Measurements from ENCODE around the gene MTHFD2. TPM values are rescaled to one million over a fixed set of nuclear protein-coding genes. Genes with fewer than 3 reads are reported as not detected.

The MTHFD2 gene
- total RNA-seq, 2 experiments from 2014 or later = 264 to 277 TPM

DNA sequence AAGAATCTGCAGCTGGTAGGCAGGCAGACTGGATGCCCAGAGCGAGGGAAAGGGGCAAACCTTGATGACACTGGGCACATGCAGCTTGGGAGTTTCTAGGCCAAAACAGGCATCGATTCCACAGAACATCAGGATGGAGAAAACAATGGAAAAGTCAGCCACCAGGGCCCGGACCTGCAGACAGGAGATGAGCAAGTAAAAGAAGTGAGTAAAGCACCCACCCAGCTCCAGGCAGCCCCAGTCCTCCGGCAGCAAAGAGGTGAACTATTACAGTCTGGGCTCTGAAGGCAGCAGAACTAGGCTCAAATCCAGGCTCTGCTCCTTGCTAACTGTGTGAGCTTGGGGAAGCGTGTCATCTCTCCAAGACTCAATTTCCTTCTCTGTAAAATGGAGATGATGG lies 36.6 kb downstream of the MTHFD2 start:
- CTCF ChIA-PET = no interaction called here
- no peak overlapping the region for H3K4me3 Mint-ChIP-seq
- POLR2A ChIA-PET = no interaction called here
- H3K4me1 Mint-ChIP-seq = no peaks in the 10 kb centered on the region
- H3K27ac Mint-ChIP-seq = no peak overlapping the region
- no peaks in the 10 kb centered on the region for H3K9me3 Mint-ChIP-seq
- no peaks in the 10 kb centered on the region for H3K36me3 Mint-ChIP-seq (ENCODE audit: low read depth)
- H3K27me3 Mint-ChIP-seq = no peaks in the 10 kb centered on the region
- DNase-seq = no peak

DNA sequence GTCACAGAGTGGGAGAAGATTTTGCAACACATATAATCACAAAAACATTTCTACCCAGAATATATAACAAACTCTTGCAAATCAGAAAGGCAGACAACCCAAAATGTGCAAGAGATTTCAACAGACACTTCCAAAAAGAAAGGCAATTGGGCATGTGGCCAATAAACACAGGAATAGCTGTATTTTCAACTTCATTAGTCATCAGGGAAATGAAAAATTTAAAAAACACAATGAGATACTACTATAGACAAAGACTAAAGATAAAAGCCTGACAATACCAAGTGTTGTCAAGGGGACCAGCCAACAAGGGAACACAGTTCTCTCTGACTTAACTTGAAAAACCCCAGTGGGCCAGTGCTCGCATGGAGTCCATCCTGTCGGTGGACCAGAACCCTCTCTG lies 40.5 kb downstream of the MTHFD2 start:
- Mint-ChIP-seq H3K4me3 (no peak overlapping the region), H3K27ac (no peak overlapping the region), H3K36me3 (ENCODE audit: low read depth) (no peaks in the 10 kb centered on the region), H3K9me3 (no peaks in the 10 kb centered on the region), H3K27me3 (no peaks in the 10 kb centered on the region), H3K4me1 (no peaks in the 10 kb centered on the region)
- POLR2A ChIA-PET = interaction anchor here (0.9 kb wide), 1 partner anchor 41 kb away, joined by 3 read pairs; the partner anchor contains the start of gene MTHFD2
- DNase-seq = no peak
- CTCF ChIA-PET = interaction anchor here (0.9 to 1.6 kb wide), 2 partner anchors 11 to 162 kb away, joined by 3 to 7 read pairs; no protein-coding TSS in a partner anchor

GRCh38 chr2:74239346-74239745 lies 40.9 kb downstream of the MTHFD2 start:
- Mint-ChIP-seq H3K9me3 (no peaks in the 10 kb centered on the region), H3K27ac (no peak overlapping the region), H3K4me1 (no peaks in the 10 kb centered on the region), H3K36me3 (ENCODE audit: low read depth) (no peaks in the 10 kb centered on the region), H3K27me3 (no peaks in the 10 kb centered on the region), H3K4me3 (no peak overlapping the region)
- POLR2A ChIA-PET = interaction anchor here (0.9 kb wide), 1 partner anchor 41 kb away, joined by 3 read pairs; the partner anchor contains the start of gene MTHFD2
- CTCF ChIA-PET = interaction anchor here (0.9 to 1.6 kb wide), 2 partner anchors 10 to 162 kb away, joined by 3 to 7 read pairs; no protein-coding TSS in a partner anchor
- DNase-seq = no peak

GRCh38 chr2:74242354-74243071 lies 44.1 kb downstream of the MTHFD2 start:
- Mint-ChIP-seq H3K4me1 (no peaks in the 10 kb centered on the region), H3K36me3 (ENCODE audit: low read depth) (no peaks in the 10 kb centered on the region), H3K4me3 (no peak overlapping the region), H3K9me3 (no peaks in the 10 kb centered on the region), H3K27me3 (no peaks in the 10 kb centered on the region), H3K27ac (no peak overlapping the region)
- ChIA-PET POLR2A (no interaction called here), CTCF (interaction anchor here (1.1 to 3.4 kb wide), 3 partner anchors 25 to 157 kb away, joined by 3 to 10 read pairs (median 3); no protein-coding TSS in a partner anchor)
- DNase-seq = no peak

- ChIA-PET POLR2A (no interaction called here), CTCF (no interaction called here)
- Mint-ChIP-seq H3K4me1 (peaks cover 3% of the 10 kb centered on the region), H3K4me3 (no peak overlapping the region), H3K36me3 (ENCODE audit: low read depth) (no peaks in the 10 kb centered on the region), H3K9me3 (no peaks in the 10 kb centered on the region), H3K27ac (no peak overlapping the region), H3K27me3 (no peaks in the 10 kb centered on the region)
- no peak for DNase-seq
Measured at GRCh38 chr2:74244286-74244685, 45.9 kb downstream of the MTHFD2 start.

GRCh38 chr2:74246496-74247195 lies 48.2 kb downstream of the MTHFD2 start:
- DNase-seq = no peak
- Mint-ChIP-seq H3K27me3 (no peaks in the 10 kb centered on the region), H3K36me3 (ENCODE audit: low read depth) (no peaks in the 10 kb centered on the region), H3K9me3 (no peaks in the 10 kb centered on the region), H3K4me3 (no peak overlapping the region), H3K4me1 (peaks cover 8% of the 10 kb centered on the region), H3K27ac (no peak overlapping the region)
- ChIA-PET CTCF (interaction anchor here (0.9 to 6.0 kb wide), 3 partner anchors 15 to 285 kb away, joined by 3 to 136 read pairs (median 3); no protein-coding TSS in a partner anchor), POLR2A (no interaction called here)

- Mint-ChIP-seq H3K27me3 (no peaks in the 10 kb centered on the region), H3K4me1 (peaks cover 8% of the 10 kb centered on the region), H3K9me3 (no peaks in the 10 kb centered on the region), H3K4me3 (no peak overlapping the region), H3K36me3 (ENCODE audit: low read depth) (no peaks in the 10 kb centered on the region), H3K27ac (no peak overlapping the region)
- no peak for DNase-seq
- POLR2A ChIA-PET = interaction anchor here (0.9 to 1.7 kb wide), 5 partner anchors 41 to 142 kb away, joined by 3 to 9 read pairs (median 4); partner anchors contain the start of gene MOB1A
- CTCF ChIA-PET = interaction anchor here (0.6 to 6.0 kb wide), 45 partner anchors 8 to 569 kb away, joined by 3 to 136 read pairs (median 4); partner anchors contain the start of genes DCTN1, MOB1A and STAMBP
Measured at GRCh38 chr2:74249406-74250122, 51.1 kb downstream of the MTHFD2 start.

DNA sequence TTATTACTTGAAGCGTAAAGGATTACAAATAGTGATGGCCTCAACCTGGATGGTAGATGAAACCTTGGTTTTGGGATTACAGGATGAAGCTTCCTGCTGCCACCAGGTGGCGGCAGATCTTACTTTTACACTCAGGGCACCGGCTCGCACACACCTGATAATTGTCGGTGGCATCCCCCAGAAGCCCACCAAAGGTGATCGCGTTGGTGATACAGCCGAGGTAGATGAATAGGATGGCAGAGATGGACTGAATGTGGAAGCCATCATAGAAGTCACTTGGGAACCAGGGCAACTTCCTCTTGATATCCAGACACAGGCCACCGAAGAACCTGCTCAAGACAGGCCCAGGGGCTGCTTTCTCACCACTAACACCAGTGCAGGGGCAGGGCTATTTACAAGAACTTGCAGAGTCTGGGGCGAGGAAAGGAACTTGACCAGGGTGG lies 51.8 kb downstream of the MTHFD2 start:
- H3K27ac Mint-ChIP-seq = no peak overlapping the region
- no peaks in the 10 kb centered on the region for H3K27me3 Mint-ChIP-seq
- H3K4me3 Mint-ChIP-seq = no peak overlapping the region
- no peaks in the 10 kb centered on the region for H3K36me3 Mint-ChIP-seq (ENCODE audit: low read depth)
- no peaks in the 10 kb centered on the region for H3K9me3 Mint-ChIP-seq
- DNase-seq = peak; percentile 60
- POLR2A ChIA-PET = interaction anchor here (0.9 to 1.7 kb wide), 6 partner anchors 40 to 207 kb away, joined by 3 to 9 read pairs (median 4); partner anchors contain the start of gene MOB1A
- peaks cover 8% of the 10 kb centered on the region for H3K4me1 Mint-ChIP-seq
- CTCF ChIA-PET = interaction anchor here (0.6 to 6.0 kb wide), 45 partner anchors 8 to 570 kb away, joined by 3 to 136 read pairs (median 4); partner anchors contain the start of genes DCTN1, MOB1A and STAMBP

GRCh38 chr2:74252036-74252435 lies 53.6 kb downstream of the MTHFD2 start:
- peaks cover 8% of the 10 kb centered on the region for H3K4me1 Mint-ChIP-seq
- H3K4me3 Mint-ChIP-seq = no peak overlapping the region
- H3K9me3 Mint-ChIP-seq = no peaks in the 10 kb centered on the region
- CTCF ChIA-PET = no interaction called here
- no peak for DNase-seq
- H3K27me3 Mint-ChIP-seq = no peaks in the 10 kb centered on the region
- no peaks in the 10 kb centered on the region for H3K36me3 Mint-ChIP-seq (ENCODE audit: low read depth)
- H3K27ac Mint-ChIP-seq = no peak overlapping the region
- POLR2A ChIA-PET = no interaction called here

DNA sequence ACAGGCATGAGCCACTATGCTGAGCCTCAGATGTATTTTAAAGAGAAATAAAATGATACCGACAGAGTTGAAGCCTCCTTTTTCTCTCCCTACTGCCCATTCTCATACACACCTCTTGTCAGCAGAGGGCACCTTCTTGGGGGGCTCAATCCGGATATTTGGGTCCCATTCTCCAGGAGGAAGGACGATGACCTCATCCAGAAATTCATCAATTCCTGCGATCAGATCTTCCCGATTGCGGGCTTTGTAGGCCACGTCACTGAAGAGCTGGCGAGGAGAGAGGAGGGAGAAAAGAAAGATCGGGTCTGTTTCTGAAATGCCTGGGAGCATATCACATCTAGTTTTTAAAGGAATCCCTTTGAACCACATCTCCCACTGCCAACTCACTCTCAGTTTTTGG lies 54.4 kb downstream of the MTHFD2 start:
- no peak for DNase-seq
- no peaks in the 10 kb centered on the region for H3K27me3 Mint-ChIP-seq
- H3K36me3 Mint-ChIP-seq (ENCODE audit: low read depth) = no peaks in the 10 kb centered on the region
- ChIA-PET CTCF (interaction anchor here (2.8 kb wide), 1 partner anchor 82 kb away, joined by 15 read pairs; no protein-coding TSS in a partner anchor), POLR2A (no interaction called here)
- H3K9me3 Mint-ChIP-seq = no peaks in the 10 kb centered on the region
- H3K4me1 Mint-ChIP-seq = peaks cover 8% of the 10 kb centered on the region
- no peak overlapping the region for H3K4me3 Mint-ChIP-seq
- H3K27ac Mint-ChIP-seq = no peak overlapping the region

GRCh38 chr2:74253306-74253970 lies 55.0 kb downstream of the MTHFD2 start:
- Mint-ChIP-seq H3K4me1 (peaks cover 8% of the 10 kb centered on the region), H3K36me3 (ENCODE audit: low read depth) (no peaks in the 10 kb centered on the region), H3K27me3 (no peaks in the 10 kb centered on the region), H3K9me3 (no peaks in the 10 kb centered on the region), H3K4me3 (no peak overlapping the region), H3K27ac (no peak overlapping the region)
- DNase-seq = no peak
- POLR2A ChIA-PET = no interaction called here
- CTCF ChIA-PET = interaction anchor here (0.6 to 2.8 kb wide), 3 partner anchors 82 to 286 kb away, joined by 3 to 15 read pairs (median 6); no protein-coding TSS in a partner anchor

GRCh38 chr2:74253971-74254310 lies 55.5 kb downstream of the MTHFD2 start:
- ChIA-PET CTCF (interaction anchor here (0.6 to 2.8 kb wide), 3 partner anchors 81 to 286 kb away, joined by 3 to 15 read pairs (median 6); no protein-coding TSS in a partner anchor), POLR2A (no interaction called here)
- H3K4me3 Mint-ChIP-seq = no peak overlapping the region
- no peaks in the 10 kb centered on the region for H3K27me3 Mint-ChIP-seq
- DNase-seq = no peak
- no peaks in the 10 kb centered on the region for H3K36me3 Mint-ChIP-seq (ENCODE audit: low read depth)
- H3K9me3 Mint-ChIP-seq = no peaks in the 10 kb centered on the region
- H3K27ac Mint-ChIP-seq = no peak overlapping the region
- peaks cover 8% of the 10 kb centered on the region for H3K4me1 Mint-ChIP-seq
